GM10266 (cell line): ENCODE data around the gene BRCC3.
A peak's percentile ranks its signal among the peaks of the same experiment; 100 is the strongest.

ENCODE experiments used
- DNase-seq: peaks from one replicate; pipeline ENCODE4 v3.0.0; 2012; ENCODE audit errors: extremely low spot score
- CTCF ChIP-seq: IDR thresholded peaks from 2 replicates; pipeline ENCODE4 v1.5.1; 2012; ENCODE audit warnings: mild to moderate bottlenecking, low read depth; ENCODE audit not compliant: control insufficient read depth, insufficient read depth; ENCODE audit errors: missing control alignments

BRCC3 gene

DNA sequence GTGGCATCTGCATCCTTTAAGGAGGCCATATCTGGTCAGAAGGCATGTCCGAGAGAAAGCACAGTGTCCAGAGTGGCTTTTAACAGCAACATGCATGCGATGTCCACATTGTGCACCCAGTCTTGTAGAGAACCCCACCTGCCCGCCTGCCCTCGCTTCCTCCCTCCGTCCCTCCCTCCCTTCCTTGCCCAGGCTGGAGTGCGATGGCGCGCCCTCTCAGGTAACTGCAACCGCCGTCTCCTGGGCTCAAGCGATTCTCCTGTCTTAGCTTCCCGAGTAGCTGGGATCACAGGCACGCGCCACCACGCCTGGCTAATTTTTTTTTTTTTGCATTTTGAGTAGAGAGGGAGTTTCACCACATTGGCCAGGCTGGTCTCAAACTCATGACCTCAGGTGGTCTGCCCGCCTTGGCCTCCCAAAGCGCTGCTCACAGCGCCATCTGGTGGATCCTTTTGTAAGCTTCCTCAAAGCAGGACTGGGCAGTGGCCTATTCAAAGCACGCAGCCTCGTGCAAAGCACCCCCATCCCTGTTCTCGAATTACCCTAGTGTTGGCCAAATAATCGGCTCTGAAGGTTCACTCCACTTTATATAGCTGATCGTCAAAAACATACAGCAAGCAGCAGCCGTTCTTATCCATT lies 15.0 kb downstream of the BRCC3 start:
- no peak for DNase-seq
- TF ChIP-seq CTCF: peak; percentile 49

- DNase-seq: no peak
- TF ChIP-seq CTCF: no peak
Observed at GRCh38 chrX:155086961-155087735, 15.8 kb downstream of the BRCC3 start.

- no peak for DNase-seq
- peak; percentile 46 for TF ChIP-seq CTCF
Observed at GRCh38 chrX:155094468-155095061, 23.3 kb downstream of the BRCC3 start.

DNA sequence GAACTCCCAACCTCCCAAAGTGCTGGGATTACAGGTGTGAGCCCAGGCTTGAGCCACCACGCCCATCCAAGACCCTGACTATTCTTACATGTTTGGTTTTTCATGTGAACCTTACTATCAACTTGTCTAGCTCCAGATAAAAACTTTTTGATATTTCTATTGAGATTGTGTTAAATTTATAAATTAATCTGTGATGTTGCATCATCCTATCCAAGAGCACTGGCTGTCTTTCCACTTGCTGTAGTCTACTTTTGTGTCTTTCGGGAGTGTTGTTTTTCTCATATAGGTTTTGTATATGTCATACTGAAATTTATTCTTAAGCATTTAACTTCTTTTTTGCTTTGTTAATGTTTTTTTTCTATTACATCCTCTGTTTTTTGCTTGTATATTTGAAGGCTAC lies 34.6 kb downstream of the BRCC3 start:
- no peak for TF ChIP-seq CTCF
- no peak for DNase-seq

DNA sequence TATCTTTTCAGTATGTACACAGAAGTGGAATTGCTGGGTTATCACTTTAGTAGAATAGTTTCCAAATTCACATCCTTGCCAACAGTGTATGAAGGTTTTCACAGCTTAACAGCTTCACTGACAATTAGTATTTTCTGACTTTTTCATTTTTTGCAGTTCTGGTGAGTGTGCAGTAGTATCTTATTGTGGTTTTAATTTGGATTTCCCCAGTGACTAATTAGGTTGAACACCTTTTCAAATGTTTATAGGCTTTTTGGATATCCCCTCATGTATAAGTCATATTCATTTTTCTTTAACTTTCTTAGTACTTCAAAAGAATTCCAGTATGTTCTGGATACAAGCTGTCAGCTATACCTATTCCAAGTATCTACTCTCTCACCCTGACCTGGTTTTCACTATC lies 37.1 kb downstream of the BRCC3 start:
- TF ChIP-seq CTCF: no peak
- DNase-seq: no peak

GRCh38 chrX:155112171-155112570 lies 40.9 kb downstream of the BRCC3 start:
- TF ChIP-seq CTCF: no peak
- DNase-seq: no peak

- DNase-seq: no peak
- no peak for TF ChIP-seq CTCF
Observed at GRCh38 chrX:155113097-155113496, 41.8 kb downstream of the BRCC3 start.
